Endothelial cell of umbilical vein (primary cell): Measurements from ENCODE around the gene RFLNA.

Experiments
- CTCF ChIP-seq, 2 donors: IDR thresholded peaks; 1 replicate in 1 of 2; 2 replicates in 1 of 2; pipeline ENCODE4 v1.5.1; 2011; ENCODE audit warnings: low read length in 2 of 2, mild to moderate bottlenecking in 2 of 2, moderate library complexity in 2 of 2, control low read depth in 1 of 2, inconsistent platforms in 1 of 2, low read depth in 1 of 2; ENCODE audit not compliant: insufficient read depth in 1 of 2; ENCODE audit errors: extremely low read depth in 1 of 2
- EZH2 ChIP-seq: IDR thresholded peaks from 2 replicates; pipeline ENCODE4 v1.6.1; 2012; ENCODE audit warnings: borderline replicate concordance, low read depth, mild to moderate bottlenecking, moderate library complexity, low read length, inconsistent platforms; ENCODE audit not compliant: severe bottlenecking
- FOS ChIP-seq: IDR thresholded peaks from 2 replicates; pipeline ENCODE4 v1.6.1; 2011; ENCODE audit warnings: mild to moderate bottlenecking, low read length, moderate library complexity, borderline replicate concordance; ENCODE audit not compliant: insufficient read depth
- GATA2 ChIP-seq: IDR thresholded peaks from 2 replicates; pipeline ENCODE4 v1.7.0; 2011; ENCODE audit warnings: low read depth, mild to moderate bottlenecking, moderate library complexity, mixed read lengths, low read length; ENCODE audit not compliant: insufficient read length, insufficient read depth
- JUN ChIP-seq: IDR thresholded peaks from 2 replicates; pipeline ENCODE4 v1.6.1; 2011; ENCODE audit warnings: borderline replicate concordance, low read depth; ENCODE audit not compliant: insufficient read length, insufficient read depth
- MAX ChIP-seq: IDR thresholded peaks from 2 replicates; pipeline ENCODE4 v1.6.1; 2011; ENCODE audit not compliant: insufficient read depth, insufficient read length
- MYC ChIP-seq: IDR thresholded peaks from one replicate; pipeline ENCODE4 v1.6.1; 2011; ENCODE audit warnings: mild to moderate bottlenecking, low read depth, low read length
- POLR2A ChIP-seq: IDR thresholded peaks from 2 replicates; pipeline ENCODE4 v1.6.1; 2012; ENCODE audit warnings: low read depth, mild to moderate bottlenecking, control low read depth, low read length
- POLR2AphosphoS5 ChIP-seq: IDR thresholded peaks from 2 replicates; pipeline ENCODE4 v1.6.1; 2012; ENCODE audit warnings: low read depth, mild to moderate bottlenecking, control low read depth, low read length, moderate library complexity; ENCODE audit not compliant: insufficient read depth

GRCh38 chr12:124305136-124305535 lies 10.2 kb downstream of the RFLNA start:
- TF ChIP-seq CTCF (IDR thresholded peaks at IDR 0.05; ENCODE audit: extremely low read depth in 1 of 2, insufficient read depth in 1 of 2, low read depth in 1 of 2, low read length in 2 of 2): no peak
- TF ChIP-seq MYC: no peak
- no peak for TF ChIP-seq GATA2
- TF ChIP-seq POLR2AphosphoS5: no peak
- no peak for TF ChIP-seq EZH2
- TF ChIP-seq POLR2A: no peak
- no peak for TF ChIP-seq MAX
- no peak for TF ChIP-seq JUN
- TF ChIP-seq FOS: no peak
